ENCODE data around the gene PHLDA3. TPM values are rescaled to one million over a fixed set of nuclear protein-coding genes. Genes with fewer than 3 reads are reported as not detected.
A peak's percentile ranks its signal among the peaks of the same experiment; 100 is the strongest.

The PHLDA3 gene
- total RNA-seq, 4 donors from 2014 or later: 69.2 to 153 (median 84.7) TPM

DNA sequence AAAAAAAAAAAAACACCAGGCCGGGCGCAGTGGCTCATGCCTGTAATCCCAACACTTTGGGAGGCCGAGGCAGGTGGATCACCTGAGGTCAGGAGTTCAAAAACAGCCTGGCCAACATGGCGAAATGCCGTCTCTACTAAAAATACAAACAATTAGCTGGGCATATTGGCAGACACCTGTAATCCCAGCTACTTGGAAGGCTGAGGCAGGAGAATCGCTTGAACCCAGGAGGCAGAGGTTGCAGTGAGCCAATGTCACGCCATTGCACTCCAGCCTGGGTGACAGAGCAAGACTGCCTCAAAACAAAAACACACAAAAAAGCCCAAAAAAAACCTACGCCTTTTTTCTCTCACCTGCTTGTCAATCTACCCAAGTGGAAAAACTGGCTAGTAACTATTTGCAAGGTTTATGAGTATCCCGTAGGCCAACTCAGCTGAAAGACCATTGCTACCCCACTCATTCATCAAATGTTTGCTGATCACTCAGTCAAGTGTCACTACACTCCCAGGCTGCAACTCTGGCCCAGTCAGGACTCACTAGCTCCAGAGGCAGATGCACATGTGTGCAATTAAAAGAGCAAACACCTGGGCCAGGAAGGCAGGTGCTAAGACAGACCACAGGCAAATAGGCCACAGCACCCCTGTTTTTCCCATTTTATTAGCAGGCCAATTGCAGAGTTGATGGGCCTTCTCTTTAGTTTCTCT is 36.0 kb upstream of the PHLDA3 start:
- Histone ChIP-seq H3K27me3 (no peaks in the 10 kb centered on the region), H3K27ac (peak overlapping the region; percentile 80 to 97 (median 97)), H3K4me1 (peaks cover 6 to 93% (median 43%) of the 10 kb centered on the region in 3 donors), H3K9me3 (no peaks in the 10 kb centered on the region), H3K4me3 (peak overlapping the region; percentile 47 to 83), H3K36me3 (no peaks in the 10 kb centered on the region)
- WGBS, 2 donors (ENCODE audit: low coverage in 1 of 2): 28 to 32% methylated on average over 5 to 9 of the region's 9 CpGs
- ATAC-seq: no peak
- TF ChIP-seq POLR2A (IDR thresholded peaks at IDR 0.05): no peak
- no peak for TF ChIP-seq EP300 (IDR thresholded peaks at IDR 0.05)
- TF ChIP-seq, protein P1, sequence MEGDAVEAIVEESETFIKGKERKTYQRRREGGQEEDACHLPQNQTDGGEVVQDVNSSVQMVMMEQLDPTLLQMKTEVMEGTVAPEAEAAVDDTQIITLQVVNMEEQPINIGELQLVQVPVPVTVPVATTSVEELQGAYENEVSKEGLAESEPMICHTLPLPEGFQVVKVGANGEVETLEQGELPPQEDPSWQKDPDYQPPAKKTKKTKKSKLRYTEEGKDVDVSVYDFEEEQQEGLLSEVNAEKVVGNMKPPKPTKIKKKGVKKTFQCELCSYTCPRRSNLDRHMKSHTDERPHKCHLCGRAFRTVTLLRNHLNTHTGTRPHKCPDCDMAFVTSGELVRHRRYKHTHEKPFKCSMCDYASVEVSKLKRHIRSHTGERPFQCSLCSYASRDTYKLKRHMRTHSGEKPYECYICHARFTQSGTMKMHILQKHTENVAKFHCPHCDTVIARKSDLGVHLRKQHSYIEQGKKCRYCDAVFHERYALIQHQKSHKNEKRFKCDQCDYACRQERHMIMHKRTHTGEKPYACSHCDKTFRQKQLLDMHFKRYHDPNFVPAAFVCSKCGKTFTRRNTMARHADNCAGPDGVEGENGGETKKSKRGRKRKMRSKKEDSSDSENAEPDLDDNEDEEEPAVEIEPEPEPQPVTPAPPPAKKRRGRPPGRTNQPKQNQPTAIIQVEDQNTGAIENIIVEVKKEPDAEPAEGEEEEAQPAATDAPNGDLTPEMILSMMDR (IDR thresholded peaks at IDR 0.05): no peak
- TF ChIP-seq POLR2AphosphoS5 (IDR thresholded peaks at IDR 0.05): no peak

DNA sequence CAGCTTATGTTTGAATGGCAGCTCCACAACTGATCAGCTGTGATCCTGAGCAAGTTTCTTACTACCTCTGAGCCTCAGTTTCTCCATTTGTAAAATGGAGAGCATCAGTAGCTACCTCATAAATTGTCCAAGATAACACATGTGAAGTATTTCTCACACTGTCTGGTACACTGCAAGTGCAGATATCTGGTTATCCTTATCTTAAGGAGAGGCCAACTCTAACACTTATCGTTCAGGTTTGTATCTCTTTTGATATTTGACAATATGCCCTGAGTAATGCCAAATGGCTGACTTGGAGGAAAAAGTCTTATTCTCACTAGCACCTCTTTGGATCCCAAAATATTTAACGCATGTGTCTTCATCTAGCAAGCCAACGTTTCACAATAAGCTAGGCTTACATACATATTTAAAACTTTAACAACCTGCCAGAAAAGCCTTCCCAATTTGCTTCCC is 35.2 kb upstream of the PHLDA3 start:
- 22 to 29% methylated on average over 3 of the region's 3 CpGs for WGBS, 2 donors (ENCODE audit: low coverage in 1 of 2)
- peaks cover 6 to 94% (median 44%) of the 10 kb centered on the region in 3 donors for H3K4me1 ChIP-seq
- no peaks in the 10 kb centered on the region for H3K27me3 ChIP-seq
- ATAC-seq: no peak
- TF ChIP-seq EP300 (IDR thresholded peaks at IDR 0.05) (no peak), POLR2AphosphoS5 (IDR thresholded peaks at IDR 0.05) (peak; percentile 76), POLR2A (IDR thresholded peaks at IDR 0.05) (no peak)
- TF ChIP-seq, protein P1 (IDR thresholded peaks at IDR 0.05): no peak
- peak overlapping the region; percentile 47 to 83 for H3K4me3 ChIP-seq
- H3K36me3 ChIP-seq: peaks cover 0 to 5% of the 10 kb centered on the region in 2 donors
- peak overlapping the region; percentile 80 to 97 (median 97) for H3K27ac ChIP-seq
- H3K9me3 ChIP-seq: no peaks in the 10 kb centered on the region

DNA sequence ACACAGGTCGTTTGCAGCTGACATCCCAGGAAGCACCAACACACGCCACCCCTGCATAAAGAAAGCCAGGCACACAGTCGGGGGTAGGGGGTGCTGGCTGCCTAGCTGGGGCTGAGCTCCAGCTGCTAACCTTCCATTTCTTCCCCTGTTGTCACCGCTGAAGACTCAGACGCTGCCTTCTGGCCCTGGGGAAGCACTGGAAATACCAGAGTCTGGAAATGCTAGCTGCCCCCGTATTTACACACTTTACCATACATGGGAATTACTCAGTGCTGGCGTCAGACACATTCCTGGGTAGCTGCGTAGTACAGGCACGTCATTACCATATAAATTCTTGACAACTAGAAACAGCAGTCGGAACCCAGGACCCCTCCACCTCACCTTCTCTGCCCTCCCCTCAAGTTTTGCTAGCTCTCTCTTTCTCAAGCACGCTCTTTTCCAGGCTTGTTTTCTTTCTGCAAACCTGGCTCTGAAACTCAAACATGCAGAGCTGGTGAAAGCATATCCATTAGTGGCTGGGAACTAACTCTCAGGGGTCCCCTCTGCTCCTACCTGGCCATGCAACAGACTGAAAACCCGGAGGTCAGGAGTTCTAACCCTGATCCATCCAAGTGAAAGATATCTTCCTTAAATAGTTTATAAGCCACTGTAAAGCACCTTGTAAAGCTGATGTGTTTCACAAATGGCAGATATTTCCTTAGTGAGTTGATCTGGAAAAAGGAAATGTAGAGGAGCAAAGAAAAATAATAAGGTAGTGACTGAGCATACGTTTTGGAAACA is 34.6 kb upstream of the PHLDA3 start:
- Histone ChIP-seq H3K36me3 (peaks cover 0 to 11% of the 10 kb centered on the region in 2 donors), H3K9me3 (no peaks in the 10 kb centered on the region), H3K4me1 (peaks cover 6 to 94% (median 50%) of the 10 kb centered on the region in 3 donors), H3K27ac (peak overlapping the region; percentile 80 to 97 (median 97)), H3K27me3 (no peaks in the 10 kb centered on the region), H3K4me3 (peak overlapping the region; percentile 47 to 83)
- ATAC-seq: peak; percentile 42
- 8 to 25% methylated on average over 7 to 11 of the region's 13 CpGs for WGBS, 2 donors (ENCODE audit: low coverage in 1 of 2)
- TF ChIP-seq EP300 (IDR thresholded peaks at IDR 0.05) (peak; percentile 86), POLR2A (IDR thresholded peaks at IDR 0.05) (peak; percentile 72 to 78), POLR2AphosphoS5 (IDR thresholded peaks at IDR 0.05) (peak; percentile 99)
- TF ChIP-seq, protein P1 (IDR thresholded peaks at IDR 0.05): no peak

DNA sequence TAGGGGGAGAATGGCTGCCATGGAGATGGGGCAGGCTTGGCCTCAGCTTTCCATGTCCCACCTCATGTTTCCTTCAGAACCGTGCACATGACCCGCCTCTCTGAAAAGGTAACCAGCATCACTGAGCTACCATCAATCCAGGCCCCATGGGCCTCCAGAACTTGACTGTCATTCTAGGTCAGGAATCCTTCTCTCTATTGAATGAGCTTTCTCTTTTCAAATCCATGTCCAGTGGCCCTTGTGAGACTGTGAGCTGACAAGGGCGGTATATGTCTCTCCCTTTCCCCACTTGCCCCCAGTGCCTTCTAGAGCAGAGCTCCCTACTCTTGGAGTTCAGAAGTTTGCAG is 33.5 kb upstream of the PHLDA3 start:
- Histone ChIP-seq H3K9me3 (no peaks in the 10 kb centered on the region), H3K27ac (peak overlapping the region; percentile 80 to 97 (median 97)), H3K36me3 (peaks cover 0 to 18% of the 10 kb centered on the region in 2 donors), H3K27me3 (no peaks in the 10 kb centered on the region), H3K4me3 (peak overlapping the region; percentile 24 to 83), H3K4me1 (peaks cover 4 to 94% (median 47%) of the 10 kb centered on the region in 3 donors)
- TF ChIP-seq POLR2A (IDR thresholded peaks at IDR 0.05) (no peak), POLR2AphosphoS5 (IDR thresholded peaks at IDR 0.05) (peak; percentile 3)
- ATAC-seq: no peak
- 67% methylated on average over 3 of the region's 3 CpGs; no CpG with 5 or more reads in 1 of the 2 donors for WGBS, 2 donors (ENCODE audit: low coverage in 1 of 2)

DNA sequence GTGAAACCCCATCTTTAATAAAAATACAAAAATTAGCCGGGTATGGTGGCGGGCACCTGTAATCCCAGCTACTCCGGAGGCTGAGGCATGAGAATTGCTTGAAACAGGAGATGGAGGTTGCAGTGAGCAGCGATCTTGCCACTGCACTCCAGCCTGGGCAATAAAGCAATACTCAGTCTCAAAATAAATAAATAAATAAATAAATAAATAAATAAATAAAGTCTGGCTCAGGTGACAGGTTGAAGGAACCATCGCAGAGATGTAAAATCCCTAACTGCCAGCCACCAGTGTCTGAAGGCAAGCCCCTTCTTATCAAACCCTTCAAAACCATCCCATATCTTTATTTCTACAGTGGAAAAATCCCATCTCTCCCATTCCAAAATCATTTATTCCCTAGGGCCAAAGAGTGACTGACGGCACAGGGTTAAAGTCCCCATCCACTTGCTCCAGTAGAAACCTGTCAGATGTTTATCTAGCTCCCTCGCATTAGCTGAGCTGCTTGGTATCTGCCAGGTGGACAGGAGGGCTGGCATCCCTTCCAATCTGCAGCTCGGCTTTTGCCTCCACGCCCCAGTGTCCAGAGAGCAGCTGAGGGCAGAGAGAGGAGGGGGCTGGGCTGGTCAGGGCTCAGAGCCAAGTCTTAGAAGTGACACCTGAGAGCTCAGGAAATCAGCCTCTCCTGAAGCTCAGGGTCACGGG is 33.0 kb upstream of the PHLDA3 start:
- H3K27ac ChIP-seq: peak overlapping the region; percentile 80 to 97 (median 97)
- H3K36me3 ChIP-seq: peaks cover 0 to 18% of the 10 kb centered on the region in 2 donors
- H3K4me1 ChIP-seq: peaks cover 3 to 94% (median 45%) of the 10 kb centered on the region in 3 donors
- H3K4me3 ChIP-seq: peak overlapping the region; percentile 24 to 83
- no peak for ATAC-seq
- WGBS, 2 donors (ENCODE audit: low coverage in 1 of 2): 29 to 57% methylated on average over 2 to 7 of the region's 10 CpGs
- H3K27me3 ChIP-seq: no peaks in the 10 kb centered on the region
- TF ChIP-seq POLR2AphosphoS5 (IDR thresholded peaks at IDR 0.05) (peak; percentile 74), POLR2A (IDR thresholded peaks at IDR 0.05) (peak; percentile 18 to 36), EP300 (IDR thresholded peaks at IDR 0.05) (no peak)
- TF ChIP-seq, protein P1 (IDR thresholded peaks at IDR 0.05): no peak
- H3K9me3 ChIP-seq: no peaks in the 10 kb centered on the region

Measured in gastroesophageal sphincter (tissue), 4 donors.